HepG2 (cell line): Measurements from ENCODE around the gene BSN. TPM values are rescaled to one million over a fixed set of nuclear protein-coding genes. Genes with fewer than 3 reads are reported as not detected.

Experiments used
- E2F2 ChIP-seq: sonication (generic); formaldehyde crosslinking; IDR thresholded peaks from 2 replicates; pipeline ENCODE4 v1.4.0; 2020; ENCODE audit warnings: missing genetic modification reagents, borderline replicate concordance
- ESRRA ChIP-seq: sonication (generic); formaldehyde crosslinking; IDR thresholded peaks from 2 replicates; pipeline ENCODE4 v1.5.1; 2020; ENCODE audit warnings: mild to moderate bottlenecking, low read depth, missing genetic modification reagents
- GRHL1 ChIP-seq: sonication (generic); formaldehyde crosslinking; conservative IDR thresholded peaks from 2 replicates; pipeline ENCODE4 v1.8.0; 2022; ENCODE audit warnings: missing genetic modification reagents
- IRX3 ChIP-seq: sonication (generic); formaldehyde crosslinking; IDR thresholded peaks from 2 replicates; pipeline ENCODE4 v1.8.1; 2023; ENCODE audit warnings: mild to moderate bottlenecking, low read depth, missing genetic modification reagents, borderline replicate concordance
- JUND ChIP-seq: sonication (generic); formaldehyde crosslinking; IDR thresholded peaks from 2 replicates; pipeline ENCODE4 v1.8.0; 2022; ENCODE audit warnings: mild to moderate bottlenecking, missing genetic modification reagents
- NFKB2 ChIP-seq: sonication (generic); formaldehyde crosslinking; IDR thresholded peaks from 2 replicates; pipeline ENCODE4 v1.4.0; 2020; ENCODE audit warnings: missing genetic modification reagents, borderline replicate concordance
- PHF8 ChIP-seq: sonication (generic); formaldehyde crosslinking; IDR thresholded peaks from 2 replicates; pipeline ENCODE4 v1.5.0; 2020; ENCODE audit warnings: missing genetic modification reagents
- PITX1 ChIP-seq: sonication (generic); formaldehyde crosslinking; IDR thresholded peaks from 2 replicates; pipeline ENCODE4 v1.5.1; 2020; ENCODE audit warnings: mild to moderate bottlenecking, missing genetic modification reagents
- PLRG1 ChIP-seq: fragments of 450-650 bp; conservative IDR thresholded peaks from 2 replicates; pipeline ENCODE4 v1.6.1; 2016
- PPARG ChIP-seq: conservative IDR thresholded peaks from 2 replicates; pipeline ENCODE4 v1.6.1; 2016; ENCODE audit warnings: missing biosample characterization, missing genetic modification reagents
- RARA ChIP-seq: IDR thresholded peaks from 2 replicates; pipeline ENCODE4 v1.6.1; 2016; ENCODE audit warnings: missing genetic modification reagents, missing compliant biosample characterization
- RCOR2 ChIP-seq: IDR thresholded peaks from 2 replicates; pipeline ENCODE4 v1.6.1; 2016; ENCODE audit warnings: missing biosample characterization, missing genetic modification reagents
- SP140L ChIP-seq: sonication (generic); formaldehyde crosslinking; IDR thresholded peaks from 2 replicates; pipeline ENCODE4 v1.4.0; 2020; ENCODE audit warnings: missing genetic modification reagents, borderline replicate concordance
- ZFP36 ChIP-seq: fragments of 150-350 bp; IDR thresholded peaks from 2 replicates; pipeline ENCODE4 v1.6.1; 2018; ENCODE audit warnings: borderline replicate concordance, low read length, low read depth; ENCODE audit not compliant: partially characterized antibody
- ZKSCAN5 ChIP-seq: sonication (generic); formaldehyde crosslinking; IDR thresholded peaks from 2 replicates; pipeline ENCODE4 v1.5.1; 2020; ENCODE audit warnings: mild to moderate bottlenecking, missing genetic modification reagents
- ZNF20 ChIP-seq: sonication (generic); formaldehyde crosslinking; IDR thresholded peaks from 2 replicates; pipeline ENCODE4 v1.4.0; 2020; ENCODE audit warnings: mild to moderate bottlenecking, moderate library complexity, missing genetic modification reagents
- ZNF431 ChIP-seq: sonication (generic); formaldehyde crosslinking; IDR thresholded peaks from 2 replicates; pipeline ENCODE4 v1.9.0; 2022; ENCODE audit warnings: missing genetic modification reagents, low read depth, mild to moderate bottlenecking, borderline replicate concordance
- ZNF484 ChIP-seq: sonication (generic); formaldehyde crosslinking; IDR thresholded peaks from 2 replicates; pipeline ENCODE4 v1.5.1; 2020; ENCODE audit warnings: mild to moderate bottlenecking, low read depth, missing genetic modification reagents, borderline replicate concordance
- ZNF619 ChIP-seq: sonication (generic); formaldehyde crosslinking; IDR thresholded peaks from 2 replicates; pipeline ENCODE4 v1.4.0; 2020; ENCODE audit warnings: mild to moderate bottlenecking, missing genetic modification reagents
- ZNF709 ChIP-seq: sonication (generic); formaldehyde crosslinking; IDR thresholded peaks from 2 replicates; pipeline ENCODE4 v1.5.0; 2020; ENCODE audit warnings: mild to moderate bottlenecking, missing genetic modification reagents
- ZSCAN21 ChIP-seq: sonication (generic); formaldehyde crosslinking; IDR thresholded peaks from 2 replicates; pipeline ENCODE4 v1.8.0; 2022; ENCODE audit warnings: mild to moderate bottlenecking, missing genetic modification reagents, moderate library complexity, borderline replicate concordance
- polyA plus RNA-seq, 8 experiments: library from polyadenylated mRNA; depleted of rRNA in 3 of 8; stranded (reverse) in 7 of 8; unstranded in 1 of 8; fragments of >200 nt; fragmentation: Illumina TruSeq in 4 of 8; extraction: Trizol in 4 of 8; gene quantifications; 2 replicates each; pipeline versions ENCODE4 v1.2.1 to v1.2.3, GENCODE V29; 2011 to 2016; ENCODE audit warnings: low read depth in 4 of 8, missing spikeins in 1 of 8, mixed read lengths in 1 of 8; ENCODE audit not compliant: insufficient read depth in 1 of 8
- total RNA-seq, 5 experiments: library from RNA; depleted of rRNA; stranded (reverse); fragments of >200 nt; fragmentation: Illumina TruSeq; extraction: Trizol; gene quantifications; 2 replicates each; pipeline ENCODE4 v1.2.3, GENCODE V29; 2016; ENCODE audit warnings: low read depth in 1 of 5
- TF ChIP-seq, protein P1 (sequence below): sonication (generic); formaldehyde crosslinking; IDR thresholded peaks from 2 replicates; pipeline ENCODE4 v1.9.0; 2021; ENCODE audit warnings: mild to moderate bottlenecking, missing genetic modification reagents

BSN gene
- total and polyA plus RNA-seq, 2 of the 13 experiments (the other 11 are each of a cell fraction or from before 2014, with no cell fraction given), result 0.42 to 0.86 TPM

GRCh38 chr3:49668414-49668797 lies 114.1 kb downstream of the BSN start (continued):
- TF ChIP-seq NFKB2 (CRISPR knock-in tag) (peak; percentile 50; the same call in 1 of the 2 replicates), PLRG1 (no peak), JUND (CRISPR knock-in tag) (peak; percentile 51; the same call in 1 of the 2 replicates), PHF8 (0 out of 2 replicates have a peak, but pooled peaks have one; percentile 25), ZKSCAN5 (no peak), E2F2 (CRISPR knock-in tag) (no peak), RCOR2 (CRISPR knock-in tag) (peak; percentile 70; the same call in 1 of the 2 replicates), ZNF709 (CRISPR knock-in tag) (no peak; the same call in 1 of the 2 replicates), RARA (CRISPR knock-in tag) (peak; percentile 92), SP140L (CRISPR knock-in tag) (no peak), ZNF619 (CRISPR knock-in tag) (no peak), ZSCAN21 (peak; percentile 24; the same call in 1 of the 2 replicates), ZFP36 (no peak), ZNF431 (CRISPR knock-in tag) (no peak), ZNF20 (no peak), ESRRA (CRISPR knock-in tag) (peak; percentile 69; the same call in 1 of the 2 replicates), IRX3 (CRISPR knock-in tag) (no peak), ZNF484 (no peak), PPARG (CRISPR knock-in tag) (0 out of 2 replicates have a peak, but pooled peaks have one; percentile 47), PITX1 (CRISPR knock-in tag) (peak; percentile 38; the same call in 1 of the 2 replicates), GRHL1 (CRISPR knock-in tag) (no peak)
- TF ChIP-seq, protein P1, sequence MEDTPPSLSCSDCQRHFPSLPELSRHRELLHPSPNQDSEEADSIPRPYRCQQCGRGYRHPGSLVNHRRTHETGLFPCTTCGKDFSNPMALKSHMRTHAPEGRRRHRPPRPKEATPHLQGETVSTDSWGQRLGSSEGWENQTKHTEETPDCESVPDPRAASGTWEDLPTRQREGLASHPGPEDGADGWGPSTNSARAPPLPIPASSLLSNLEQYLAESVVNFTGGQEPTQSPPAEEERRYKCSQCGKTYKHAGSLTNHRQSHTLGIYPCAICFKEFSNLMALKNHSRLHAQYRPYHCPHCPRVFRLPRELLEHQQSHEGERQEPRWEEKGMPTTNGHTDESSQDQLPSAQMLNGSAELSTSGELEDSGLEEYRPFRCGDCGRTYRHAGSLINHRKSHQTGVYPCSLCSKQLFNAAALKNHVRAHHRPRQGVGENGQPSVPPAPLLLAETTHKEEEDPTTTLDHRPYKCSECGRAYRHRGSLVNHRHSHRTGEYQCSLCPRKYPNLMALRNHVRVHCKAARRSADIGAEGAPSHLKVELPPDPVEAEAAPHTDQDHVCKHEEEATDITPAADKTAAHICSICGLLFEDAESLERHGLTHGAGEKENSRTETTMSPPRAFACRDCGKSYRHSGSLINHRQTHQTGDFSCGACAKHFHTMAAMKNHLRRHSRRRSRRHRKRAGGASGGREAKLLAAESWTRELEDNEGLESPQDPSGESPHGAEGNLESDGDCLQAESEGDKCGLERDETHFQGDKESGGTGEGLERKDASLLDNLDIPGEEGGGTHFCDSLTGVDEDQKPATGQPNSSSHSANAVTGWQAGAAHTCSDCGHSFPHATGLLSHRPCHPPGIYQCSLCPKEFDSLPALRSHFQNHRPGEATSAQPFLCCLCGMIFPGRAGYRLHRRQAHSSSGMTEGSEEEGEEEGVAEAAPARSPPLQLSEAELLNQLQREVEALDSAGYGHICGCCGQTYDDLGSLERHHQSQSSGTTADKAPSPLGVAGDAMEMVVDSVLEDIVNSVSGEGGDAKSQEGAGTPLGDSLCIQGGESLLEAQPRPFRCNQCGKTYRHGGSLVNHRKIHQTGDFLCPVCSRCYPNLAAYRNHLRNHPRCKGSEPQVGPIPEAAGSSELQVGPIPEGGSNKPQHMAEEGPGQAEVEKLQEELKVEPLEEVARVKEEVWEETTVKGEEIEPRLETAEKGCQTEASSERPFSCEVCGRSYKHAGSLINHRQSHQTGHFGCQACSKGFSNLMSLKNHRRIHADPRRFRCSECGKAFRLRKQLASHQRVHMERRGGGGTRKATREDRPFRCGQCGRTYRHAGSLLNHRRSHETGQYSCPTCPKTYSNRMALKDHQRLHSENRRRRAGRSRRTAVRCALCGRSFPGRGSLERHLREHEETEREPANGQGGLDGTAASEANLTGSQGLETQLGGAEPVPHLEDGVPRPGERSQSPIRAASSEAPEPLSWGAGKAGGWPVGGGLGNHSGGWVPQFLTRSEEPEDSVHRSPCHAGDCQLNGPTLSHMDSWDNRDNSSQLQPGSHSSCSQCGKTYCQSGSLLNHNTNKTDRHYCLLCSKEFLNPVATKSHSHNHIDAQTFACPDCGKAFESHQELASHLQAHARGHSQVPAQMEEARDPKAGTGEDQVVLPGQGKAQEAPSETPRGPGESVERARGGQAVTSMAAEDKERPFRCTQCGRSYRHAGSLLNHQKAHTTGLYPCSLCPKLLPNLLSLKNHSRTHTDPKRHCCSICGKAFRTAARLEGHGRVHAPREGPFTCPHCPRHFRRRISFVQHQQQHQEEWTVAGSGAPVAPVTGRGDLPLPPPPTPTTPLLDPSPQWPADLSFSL (CRISPR knock-in tag), result no peak
